HEK293 (cell line): ENCODE data around the gene ELMO1.

Source experiments
- CTCF ChIA-PET: fragments of 350-600 bp; formaldehyde crosslinking; extraction: SDS; loops from one replicate; lab custom pipeline; 2021; ENCODE audit warnings: antibody characterized with exemption; lab: Yijun Ruan, JAX
- POLR2A ChIA-PET: fragments of 300-600 bp; formaldehyde crosslinking; extraction: SDS; loops from one replicate; lab custom pipeline; 2020; ENCODE audit warnings: antibody characterized with exemption, inconsistent platforms; lab: Yijun Ruan, JAX
- H3K27ac ChIP-seq: fragments of 200-500 bp; sonication (Bioruptor generic); 2 replicates; pipeline ENCODE4 v1.5.1; 2014; ENCODE audit warnings: low read depth, low read length, control low read depth, inconsistent platforms; ENCODE audit errors: extremely low read depth
- H3K36me3 ChIP-seq, 2 experiments: fragments of 200-500 bp in 1 of 2; sonication (Bioruptor generic) in 1 of 2; 1 replicate in 1 of 2; 2 replicates in 1 of 2; pipeline ENCODE4 v1.5.1; 2014 to 2017; ENCODE audit warnings: inconsistent platforms in 2 of 2, low read length in 2 of 2; ENCODE audit not compliant: control insufficient read depth in 2 of 2, insufficient read depth in 1 of 2
- H3K4me1 ChIP-seq: fragments of 200-500 bp; sonication (Bioruptor generic); 2 replicates; pipeline ENCODE4 v1.5.1; 2014; ENCODE audit warnings: mild to moderate bottlenecking, low read length, inconsistent platforms; ENCODE audit not compliant: control insufficient read depth, insufficient read depth
- H3K4me3 ChIP-seq: 2 replicates; pipeline ENCODE4 v1.5.1; 2011; ENCODE audit warnings: low read depth, mild to moderate bottlenecking, control low read depth, low read length, moderate library complexity
- H3K9me3 ChIP-seq: fragments of 200-500 bp; sonication (Bioruptor generic); 2 replicates; pipeline ENCODE4 v1.5.1; 2014; ENCODE audit warnings: low read depth, low read length, inconsistent platforms; ENCODE audit not compliant: control insufficient read depth, insufficient read depth
- GLIS1 ChIP-seq: fragments of 450-650 bp; formaldehyde crosslinking; IDR thresholded peaks from 2 replicates; pipeline ENCODE4 v1.5.1; 2016; ENCODE audit warnings: missing biosample characterization, missing genetic modification characterization
- HOXA7 ChIP-seq: sonication (generic); formaldehyde crosslinking; IDR thresholded peaks from 2 replicates; pipeline ENCODE4 v1.8.1; 2022; ENCODE audit warnings: missing genetic modification reagents, borderline replicate concordance
- KLF8 ChIP-seq: fragments of 450-650 bp; formaldehyde crosslinking; IDR thresholded peaks from 2 replicates; pipeline ENCODE4 v1.5.1; 2016; ENCODE audit warnings: missing biosample characterization, missing genetic modification characterization
- PRDM10 ChIP-seq: fragments of 450-650 bp; formaldehyde crosslinking; IDR thresholded peaks from 2 replicates; pipeline ENCODE4 v1.5.1; 2016; ENCODE audit warnings: missing biosample characterization, missing genetic modification characterization
- YY2 ChIP-seq: fragments of 450-650 bp; formaldehyde crosslinking; IDR thresholded peaks from 2 replicates; pipeline ENCODE4 v1.5.1; 2016; ENCODE audit warnings: missing biosample characterization, missing genetic modification characterization
- ZBTB7A ChIP-seq: fragments of 450-650 bp; formaldehyde crosslinking; IDR thresholded peaks from 2 replicates; pipeline ENCODE4 v1.5.1; 2016; ENCODE audit warnings: low read depth, missing biosample characterization, missing genetic modification characterization
- ZEB2 ChIP-seq: fragments of 450-650 bp; formaldehyde crosslinking; IDR thresholded peaks from 2 replicates; pipeline ENCODE4 v1.5.1; 2016; ENCODE audit warnings: missing biosample characterization, missing genetic modification characterization
- ZIC2 ChIP-seq: fragments of 450-650 bp; formaldehyde crosslinking; IDR thresholded peaks from 2 replicates; pipeline ENCODE4 v1.5.1; 2016; ENCODE audit warnings: missing biosample characterization, missing genetic modification characterization
- ZNF132 ChIP-seq: fragments of 450-650 bp; formaldehyde crosslinking; IDR thresholded peaks from 2 replicates; pipeline ENCODE4 v1.5.1; 2017; ENCODE audit warnings: missing biosample characterization, missing genetic modification characterization, borderline replicate concordance
- ZNF133 ChIP-seq: fragments of 450-650 bp; formaldehyde crosslinking; IDR thresholded peaks from 2 replicates; pipeline ENCODE4 v1.5.1; 2016; ENCODE audit warnings: missing biosample characterization, missing genetic modification characterization
- ZNF138 ChIP-seq: fragments of 450-650 bp; formaldehyde crosslinking; IDR thresholded peaks from 2 replicates; pipeline ENCODE4 v1.5.1; 2016; ENCODE audit warnings: missing biosample characterization, missing genetic modification characterization, borderline replicate concordance
- ZNF19 ChIP-seq: fragments of 450-650 bp; formaldehyde crosslinking; IDR thresholded peaks from 2 replicates; pipeline ENCODE4; 2016; ENCODE audit warnings: missing biosample characterization, missing genetic modification characterization, low read depth
- ZNF211 ChIP-seq: fragments of 450-650 bp; formaldehyde crosslinking; IDR thresholded peaks from 2 replicates; pipeline ENCODE4 v1.5.1; 2016; ENCODE audit warnings: low read depth, missing biosample characterization, missing genetic modification characterization
- ZNF280C ChIP-seq: fragments of 450-650 bp; formaldehyde crosslinking; IDR thresholded peaks from 2 replicates; pipeline ENCODE4 v1.5.1; 2016; ENCODE audit warnings: missing biosample characterization, missing genetic modification characterization
- ZNF350 ChIP-seq: fragments of 450-650 bp; formaldehyde crosslinking; IDR thresholded peaks from 2 replicates; pipeline ENCODE4 v1.5.0; 2017; ENCODE audit warnings: missing biosample characterization, mild to moderate bottlenecking, missing genetic modification characterization
- ZNF404 ChIP-seq: fragments of 450-650 bp; formaldehyde crosslinking; IDR thresholded peaks from 2 replicates; pipeline ENCODE4 v1.5.1; 2017; ENCODE audit warnings: missing biosample characterization, missing genetic modification characterization
- ZNF514 ChIP-seq: fragments of 450-650 bp; formaldehyde crosslinking; IDR thresholded peaks from 2 replicates; pipeline ENCODE4 v1.5.1; 2016; ENCODE audit warnings: missing biosample characterization, missing genetic modification characterization
- ZNF677 ChIP-seq: fragments of 450-650 bp; IDR thresholded peaks from 2 replicates; pipeline ENCODE4 v1.5.0; 2018; ENCODE audit warnings: missing biosample characterization, mild to moderate bottlenecking, missing genetic modification characterization, moderate library complexity
- ZSCAN23 ChIP-seq: fragments of 450-650 bp; formaldehyde crosslinking; IDR thresholded peaks from 2 replicates; pipeline ENCODE4 v1.5.1; 2016; ENCODE audit warnings: missing biosample characterization, missing genetic modification characterization
- TF ChIP-seq, protein P1 (sequence below): fragments of 450-650 bp; formaldehyde crosslinking; IDR thresholded peaks from 2 replicates; pipeline ENCODE4 v1.5.1; 2016; ENCODE audit warnings: missing biosample characterization, missing genetic modification characterization
- TF ChIP-seq, protein P2 (sequence below): fragments of 450-650 bp; formaldehyde crosslinking; IDR thresholded peaks from 2 replicates; pipeline ENCODE4 v1.5.1; 2016; ENCODE audit warnings: missing biosample characterization, missing genetic modification characterization
- TF ChIP-seq, protein P3 (sequence below): fragments of 450-650 bp; formaldehyde crosslinking; IDR thresholded peaks from 2 replicates; pipeline ENCODE4 v1.5.1; 2016; ENCODE audit warnings: missing biosample characterization, missing genetic modification characterization

Gene ELMO1

GRCh38 chr7:37395618-37396259 is 52.9 kb downstream of the ELMO1 start (continued):
- TF ChIP-seq, protein P1, sequence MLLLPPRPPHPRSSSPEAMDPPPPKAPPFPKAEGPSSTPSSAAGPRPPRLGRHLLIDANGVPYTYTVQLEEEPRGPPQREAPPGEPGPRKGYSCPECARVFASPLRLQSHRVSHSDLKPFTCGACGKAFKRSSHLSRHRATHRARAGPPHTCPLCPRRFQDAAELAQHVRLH (tag by site-specific recombination): no peak
- TF ChIP-seq ZNF132 (tag by site-specific recombination) (no peak), ZNF514 (tag by site-specific recombination) (no peak)
- TF ChIP-seq, protein P2, sequence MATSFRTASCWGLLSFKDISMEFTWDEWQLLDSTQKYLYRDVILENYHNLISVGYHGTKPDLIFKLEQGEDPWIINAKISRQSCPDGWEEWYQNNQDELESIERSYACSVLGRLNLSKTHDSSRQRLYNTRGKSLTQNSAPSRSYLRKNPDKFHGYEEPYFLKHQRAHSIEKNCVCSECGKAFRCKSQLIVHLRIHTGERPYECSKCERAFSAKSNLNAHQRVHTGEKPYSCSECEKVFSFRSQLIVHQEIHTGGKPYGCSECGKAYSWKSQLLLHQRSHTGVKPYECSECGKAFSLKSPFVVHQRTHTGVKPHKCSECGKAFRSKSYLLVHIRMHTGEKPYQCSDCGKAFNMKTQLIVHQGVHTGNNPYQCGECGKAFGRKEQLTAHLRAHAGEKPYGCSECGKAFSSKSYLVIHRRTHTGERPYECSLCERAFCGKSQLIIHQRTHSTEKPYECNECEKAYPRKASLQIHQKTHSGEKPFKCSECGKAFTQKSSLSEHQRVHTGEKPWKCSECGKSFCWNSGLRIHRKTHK (tag by site-specific recombination): no peak

GRCh38 chr7:37394158-37394557 is 54.5 kb downstream of the ELMO1 start:
- Histone ChIP-seq H3K27ac (no peak overlapping the region), H3K4me3 (no peak overlapping the region), H3K36me3 (no peaks in the 10 kb centered on the region), H3K4me1 (no peaks in the 10 kb centered on the region), H3K9me3 (no peaks in the 10 kb centered on the region)
- ChIA-PET CTCF (no interaction called here), POLR2A (no interaction called here)
- no peak for TF ChIP-seq ZNF404
- TF ChIP-seq ZEB2: no peak
- TF ChIP-seq HOXA7 (CRISPR knock-in tag): no peak
- TF ChIP-seq ZNF138: no peak

- no peak for TF ChIP-seq YY2 (tag by site-specific recombination)
- no peak for TF ChIP-seq KLF8
- TF ChIP-seq, protein P3, sequence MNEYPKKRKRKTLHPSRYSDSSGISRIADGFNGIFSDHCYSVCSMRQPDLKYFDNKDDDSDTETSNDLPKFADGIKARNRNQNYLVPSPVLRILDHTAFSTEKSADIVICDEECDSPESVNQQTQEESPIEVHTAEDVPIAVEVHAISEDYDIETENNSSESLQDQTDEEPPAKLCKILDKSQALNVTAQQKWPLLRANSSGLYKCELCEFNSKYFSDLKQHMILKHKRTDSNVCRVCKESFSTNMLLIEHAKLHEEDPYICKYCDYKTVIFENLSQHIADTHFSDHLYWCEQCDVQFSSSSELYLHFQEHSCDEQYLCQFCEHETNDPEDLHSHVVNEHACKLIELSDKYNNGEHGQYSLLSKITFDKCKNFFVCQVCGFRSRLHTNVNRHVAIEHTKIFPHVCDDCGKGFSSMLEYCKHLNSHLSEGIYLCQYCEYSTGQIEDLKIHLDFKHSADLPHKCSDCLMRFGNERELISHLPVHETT (tag by site-specific recombination): no peak
- TF ChIP-seq ZSCAN23 (tag by site-specific recombination): no peak
- no peak for TF ChIP-seq ZNF19 (tag by site-specific recombination)
- TF ChIP-seq ZBTB7A (tag by site-specific recombination): no peak
- TF ChIP-seq ZNF677 (tag by site-specific recombination): no peak
- TF ChIP-seq ZNF133 (tag by site-specific recombination): no peak
- no peak for TF ChIP-seq ZNF350 (tag by site-specific recombination)
- TF ChIP-seq PRDM10 (tag by site-specific recombination): no peak
- TF ChIP-seq ZNF280C (tag by site-specific recombination): no peak
- TF ChIP-seq ZIC2 (tag by site-specific recombination): no peak
- TF ChIP-seq GLIS1 (tag by site-specific recombination): no peak
- TF ChIP-seq ZNF211 (tag by site-specific recombination): no peak
- Histone ChIP-seq H3K9me3 (no peaks in the 10 kb centered on the region), H3K4me3 (no peak overlapping the region), H3K36me3 (no peaks in the 10 kb centered on the region), H3K27ac (no peak overlapping the region), H3K4me1 (no peaks in the 10 kb centered on the region)
- POLR2A ChIA-PET: no interaction called here
- CTCF ChIA-PET: no interaction called here
Measured at GRCh38 chr7:37393476-37393875, 55.2 kb downstream of the ELMO1 start.
